ENCODE data around the gene LIX1. TPM values are rescaled to one million over a fixed set of nuclear protein-coding genes. Genes with fewer than 3 reads are reported as not detected.
"Not testable (repeated sequence)": the region's sequence is repeated elsewhere in the genome, so short reads cannot be mapped to it uniquely, and the experiment has no call there.

LIX1 gene
- polyA plus RNA-seq (ENCODE audit: insufficient read length in 4 of 4): 1 to 10 TPM in 3 of 4 donors, under 1 TPM in 1; 0.74 to 5.4 (median 3.7) TPM

DNA sequence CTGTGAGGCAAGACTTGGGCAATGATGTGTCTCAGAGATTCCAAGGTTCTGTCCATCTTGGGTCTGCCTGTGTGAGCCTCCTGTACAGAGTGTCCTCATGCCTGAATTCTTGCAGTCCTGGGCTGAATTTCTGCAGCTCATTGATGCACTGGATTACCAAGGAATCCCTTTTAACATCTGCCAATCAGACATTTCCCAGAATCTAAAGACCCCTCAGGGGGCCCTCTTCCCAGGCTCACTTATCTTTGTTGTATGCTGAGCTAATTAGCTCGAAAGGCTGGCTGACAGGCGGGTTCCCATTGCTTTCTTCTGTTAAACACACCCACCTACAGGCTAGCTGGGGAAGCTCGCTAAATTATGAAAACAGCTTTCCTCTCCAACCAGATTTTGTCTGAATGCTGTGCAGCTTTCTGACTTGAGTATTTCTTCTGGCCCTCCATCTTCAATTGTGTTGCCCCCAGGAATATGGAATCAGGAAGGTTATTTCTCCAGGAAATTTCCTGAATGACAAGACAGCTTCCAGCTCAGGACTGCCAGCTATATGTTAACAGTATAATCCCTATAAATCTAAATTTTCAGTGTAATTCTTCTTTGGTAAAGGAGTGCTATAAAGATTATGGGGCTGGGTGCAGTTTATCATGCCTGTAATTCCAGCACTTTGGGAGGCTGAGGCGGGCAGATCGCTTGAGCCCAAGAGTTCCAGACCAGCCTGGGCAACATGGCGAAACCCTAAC is at the start of gene LIX1:
LIX1 (minus strand) TSS at position 91 of the 734 bp plus-strand sequence; CDS start at position 56, 35 bp downstream.
- peak in 3 of 4 donors; percentile 31 to 52 (median 40) for DNase-seq (ENCODE audit: low read depth in 4 of 4, low spot score in 3 of 4)

DNA sequence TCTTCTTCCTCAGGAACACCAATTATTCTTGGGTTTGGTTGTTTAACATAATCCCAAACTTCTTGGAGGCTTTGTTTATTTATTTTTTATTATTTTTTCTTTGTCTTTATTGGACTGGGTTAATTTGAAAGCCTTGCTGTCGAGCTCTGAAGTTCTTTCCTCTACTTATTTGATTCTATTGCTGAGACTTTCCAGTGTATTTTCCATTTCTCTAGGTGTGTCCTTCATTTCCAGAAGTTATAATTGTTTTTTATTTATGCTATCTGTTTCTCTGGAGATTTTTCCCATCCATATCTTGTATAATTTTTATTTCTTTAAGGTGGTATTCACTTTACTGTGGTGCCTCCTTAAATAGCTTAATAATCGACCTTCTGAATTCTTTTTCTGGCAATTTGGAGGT is 49.5 kb upstream of the LIX1 start:
- DNase-seq (ENCODE audit: low read depth in 4 of 4, low spot score in 3 of 4): no peak

DNA sequence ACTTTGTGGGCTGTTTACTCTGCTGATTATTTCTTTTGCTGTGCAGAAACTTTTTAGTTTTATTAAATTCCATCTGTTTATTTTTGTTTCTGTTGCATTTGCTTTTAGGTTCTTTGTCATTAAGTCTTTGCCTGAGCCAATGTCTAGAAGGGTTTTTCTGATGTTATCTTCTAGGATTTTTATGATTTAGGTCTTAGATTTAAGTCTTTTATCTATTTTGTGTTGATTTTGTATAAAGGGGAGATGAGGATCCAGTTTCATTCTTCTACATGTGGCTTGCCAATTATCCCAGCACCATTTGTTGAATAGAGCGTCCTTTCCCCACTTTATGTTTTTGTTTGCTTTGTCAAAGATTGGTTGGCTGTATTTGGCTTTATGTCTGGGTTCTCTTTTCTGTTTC is 47.1 kb upstream of the LIX1 start:
- not testable (repeated sequence) for DNase-seq (ENCODE audit: low read depth in 4 of 4, low spot score in 3 of 4)

DNA sequence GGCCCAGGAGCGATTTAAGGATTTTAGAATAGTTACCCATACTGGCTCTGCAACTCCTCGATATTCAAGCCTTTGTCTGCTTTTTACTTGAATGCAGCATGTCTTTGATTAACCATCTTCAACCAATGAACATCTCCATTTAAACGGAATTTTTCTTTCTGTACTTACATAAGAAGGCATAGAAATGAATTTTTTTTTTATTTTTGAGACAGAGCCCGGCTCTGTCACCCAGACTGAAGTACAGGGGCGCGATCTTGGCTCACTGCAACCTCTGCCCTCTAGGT is 41.5 kb upstream of the LIX1 start:
- DNase-seq (ENCODE audit: low read depth in 4 of 4, low spot score in 3 of 4): no peak

DNA sequence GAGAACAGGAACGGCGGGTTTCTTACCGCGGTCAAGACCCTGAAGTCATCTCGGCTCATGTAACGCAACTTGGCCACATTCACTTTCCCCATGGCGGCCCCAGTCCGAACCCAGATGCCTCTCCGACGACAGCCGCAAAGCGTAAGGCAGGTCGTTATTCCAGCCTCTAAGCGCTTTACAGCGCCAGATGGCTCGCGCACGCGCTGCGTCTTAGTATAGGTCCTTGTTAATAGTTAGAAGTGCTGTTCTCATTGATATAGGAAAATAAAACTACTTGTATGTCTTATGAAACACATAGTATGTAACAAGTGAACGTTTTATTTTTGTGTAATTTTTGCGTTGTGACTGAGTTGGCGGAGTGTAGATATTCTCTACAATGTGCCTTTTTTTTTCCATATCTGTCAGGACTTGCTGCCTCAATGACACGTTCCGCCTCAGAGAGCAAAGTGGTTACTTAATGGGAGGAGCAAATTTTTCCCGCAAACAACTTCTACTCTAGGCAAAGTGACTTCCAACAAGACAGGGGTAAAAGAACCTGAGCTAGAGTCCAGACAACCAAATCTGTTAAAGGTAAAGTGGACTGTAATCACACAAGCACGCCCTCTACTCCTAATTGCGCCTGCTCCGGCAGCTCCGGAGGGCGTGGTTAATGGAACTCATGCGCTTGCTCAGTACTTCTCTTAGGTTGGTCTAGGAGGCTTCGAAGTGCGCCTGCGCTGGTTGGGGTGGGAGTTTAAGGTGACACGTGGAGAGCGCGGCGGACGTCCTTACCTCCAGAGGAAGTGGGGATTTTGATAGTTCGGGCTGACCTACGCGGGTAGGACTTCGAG is 40.9 kb upstream of the LIX1 start, which contains the start of gene RIOK2:
RIOK2 (minus strand) TSS at position 148 of the 830 bp plus-strand sequence; CDS start at position 92, 56 bp downstream.
- DNase-seq (ENCODE audit: low read depth in 4 of 4, low spot score in 3 of 4): peak; percentile 86 to 97 (median 92)

DNA sequence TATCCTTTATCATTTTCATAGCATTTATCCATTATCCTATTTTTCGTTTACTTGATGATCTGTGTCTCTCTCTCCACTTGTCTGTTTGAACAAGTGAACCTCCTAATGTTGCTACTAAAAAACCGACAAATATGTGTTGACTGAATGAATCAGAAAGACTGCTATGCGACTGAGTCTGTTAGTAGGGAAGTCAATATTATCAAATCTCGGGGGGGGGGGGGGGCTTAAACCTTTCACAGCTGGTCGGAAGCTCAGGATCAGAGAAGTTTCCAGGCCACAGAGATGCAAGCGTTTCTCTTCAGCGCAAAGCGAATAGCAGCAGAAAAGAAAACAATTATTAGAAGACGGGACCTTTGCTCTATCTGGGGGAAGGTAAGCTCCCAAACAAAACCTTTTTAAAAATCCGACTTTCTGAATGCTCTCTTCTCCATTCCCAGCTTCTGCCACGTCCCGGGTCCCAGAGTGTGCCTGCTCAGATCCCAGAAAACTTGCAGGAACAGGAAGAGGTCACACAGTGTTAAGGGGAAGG is 40.2 kb upstream of the LIX1 start:
- DNase-seq (ENCODE audit: low read depth in 4 of 4, low spot score in 3 of 4): peak in 1 of 4 donors; percentile 18

DNA sequence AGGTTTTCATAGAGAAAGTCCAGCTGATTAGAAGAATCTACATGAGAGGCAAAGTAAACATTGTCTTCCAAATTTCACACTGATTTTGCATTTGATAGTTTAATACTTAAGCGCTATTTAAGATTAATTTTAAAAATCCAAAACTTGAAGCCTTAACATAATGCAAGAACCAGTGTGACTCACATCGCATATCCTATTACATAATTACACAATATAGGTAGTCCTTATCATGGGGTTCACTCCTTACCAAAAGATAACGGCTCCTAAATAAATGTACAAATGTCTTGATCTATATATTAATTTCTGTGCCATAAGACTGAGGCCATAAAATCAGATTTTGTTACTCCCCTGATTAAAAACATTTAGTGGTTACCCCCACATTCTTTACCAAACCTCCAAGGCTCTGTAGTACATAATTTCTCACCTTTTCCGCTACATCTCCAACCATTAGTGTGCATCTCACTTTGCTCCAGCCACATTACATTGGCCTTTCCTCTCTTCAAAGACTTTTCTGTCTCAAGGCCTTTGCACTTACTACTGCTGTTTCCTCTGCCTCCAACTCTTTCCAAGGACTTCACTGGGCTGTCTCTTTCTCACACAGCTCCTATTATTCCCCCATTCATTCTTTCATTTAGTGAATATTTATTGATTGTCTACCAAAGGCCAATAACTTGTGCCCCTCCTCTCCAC is 39.6 kb upstream of the LIX1 start:
- no peak for DNase-seq (ENCODE audit: low read depth in 4 of 4, low spot score in 3 of 4)

DNA sequence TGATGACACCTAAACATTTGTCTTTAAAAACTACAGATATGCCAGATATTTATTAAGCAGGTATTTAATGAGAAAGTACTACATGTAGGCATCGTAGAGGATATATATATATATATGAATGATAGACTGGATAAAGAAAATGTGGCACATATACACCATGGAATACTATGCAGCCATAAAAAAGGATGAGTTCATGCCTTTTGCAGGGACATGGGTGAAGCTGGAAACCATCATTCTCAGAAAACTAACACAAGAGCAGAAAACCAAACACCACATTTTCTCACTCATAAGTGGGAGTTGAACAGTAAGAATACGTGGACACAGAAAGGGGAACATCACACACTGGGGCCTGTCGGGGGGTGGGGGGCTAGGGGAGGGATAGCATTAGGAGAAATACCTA is 37.0 kb upstream of the LIX1 start:
- DNase-seq (ENCODE audit: low read depth in 4 of 4, low spot score in 3 of 4): not testable (repeated sequence)

DNA sequence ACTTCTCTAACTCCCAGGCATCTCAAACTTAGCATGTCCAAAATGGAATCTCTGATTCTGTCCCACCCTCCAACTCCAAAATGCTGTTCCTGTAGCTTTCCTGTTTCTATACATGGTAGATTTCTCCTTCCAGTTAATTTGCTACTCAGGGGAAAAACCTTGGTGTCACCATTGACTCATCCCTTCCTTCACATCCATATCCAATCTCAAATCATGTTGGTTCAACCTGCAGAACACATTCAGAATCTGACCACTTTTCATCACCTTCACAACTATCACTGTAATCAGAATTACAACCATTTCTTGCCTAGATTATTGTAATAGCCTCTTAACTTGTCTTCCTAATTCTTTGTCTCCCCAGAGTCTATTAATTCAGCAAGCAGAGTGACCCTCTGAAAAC is 29.8 kb upstream of the LIX1 start:
- DNase-seq (ENCODE audit: low read depth in 4 of 4, low spot score in 3 of 4): no peak

DNA sequence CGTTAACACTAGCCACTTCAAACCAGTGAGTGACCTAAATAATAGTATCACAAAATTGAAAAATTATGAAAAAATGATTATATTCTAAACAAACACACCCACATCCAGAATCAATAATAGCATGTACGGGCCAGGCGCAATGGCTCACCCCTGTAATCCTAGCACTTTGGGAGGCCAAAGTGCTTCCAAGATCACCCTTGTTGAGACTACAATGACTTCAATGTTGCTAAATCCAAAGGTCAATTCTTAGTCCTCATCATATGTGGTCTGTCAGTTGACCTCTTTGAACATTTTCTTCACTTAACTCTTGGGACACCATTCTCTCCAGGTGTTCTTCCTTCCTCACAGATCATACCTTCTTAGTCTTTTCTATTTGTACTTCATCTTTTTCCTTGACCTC is 29.3 kb upstream of the LIX1 start:
- DNase-seq (ENCODE audit: low read depth in 4 of 4, low spot score in 3 of 4): no peak

DNA sequence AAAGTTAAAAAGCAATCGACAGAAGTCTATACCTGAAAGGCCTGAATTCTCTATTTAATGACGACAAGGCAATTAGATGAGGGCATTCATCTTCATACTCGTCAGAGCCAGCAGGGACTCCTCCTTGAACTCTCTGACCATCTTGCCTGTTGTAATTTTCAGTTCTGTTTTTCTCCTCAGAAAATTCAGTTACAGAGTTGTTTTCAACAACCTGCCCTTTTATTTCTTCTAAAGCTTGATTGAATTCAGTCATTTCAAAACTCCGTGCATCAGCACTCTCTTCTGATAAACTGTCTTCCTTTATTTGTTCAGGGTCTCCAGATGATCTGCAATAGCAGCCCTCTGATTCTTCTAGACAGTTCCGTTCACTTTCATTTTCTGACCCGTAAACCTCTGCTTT is 25.0 kb upstream of the LIX1 start:
- no peak for DNase-seq (ENCODE audit: low read depth in 4 of 4, low spot score in 3 of 4)

DNA sequence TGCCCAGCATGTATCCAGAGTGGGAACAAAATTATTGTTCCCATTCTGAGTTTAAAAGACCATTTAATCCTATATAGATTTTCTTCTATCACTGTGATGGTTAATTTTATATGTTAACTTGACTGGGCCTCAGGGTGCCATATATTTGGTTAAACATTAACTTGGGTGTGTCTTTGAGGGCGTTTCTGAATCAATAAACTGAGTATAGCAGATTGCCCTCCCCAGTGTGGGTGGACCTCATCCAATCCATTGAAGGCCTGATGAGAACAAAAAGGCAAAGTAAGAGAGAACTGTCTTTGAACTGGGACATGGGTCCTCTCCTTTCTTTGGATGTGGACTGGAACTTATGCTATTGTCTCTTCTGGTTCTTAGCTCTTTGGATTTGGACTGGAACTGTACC is 23.3 kb upstream of the LIX1 start:
- no peak for DNase-seq (ENCODE audit: low read depth in 4 of 4, low spot score in 3 of 4)

DNA sequence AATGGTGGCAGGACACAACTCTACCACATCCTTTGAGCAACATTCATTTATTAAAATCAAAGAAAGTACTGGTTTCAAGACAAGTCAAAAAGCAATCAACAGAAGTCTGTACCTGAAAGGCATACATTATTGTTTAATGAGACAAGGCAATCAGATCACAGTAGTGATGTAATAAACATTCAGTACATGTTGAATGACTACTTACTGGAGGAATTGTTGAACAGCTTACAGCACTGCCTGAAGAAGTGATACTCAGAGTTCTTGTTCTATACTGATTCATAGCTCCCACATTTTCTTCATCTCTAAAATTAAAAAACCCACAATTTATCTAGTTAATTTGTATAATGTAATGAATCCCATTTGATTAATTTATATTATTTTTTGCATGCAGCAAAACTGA is 22.4 kb upstream of the LIX1 start:
- no peak for DNase-seq (ENCODE audit: low read depth in 4 of 4, low spot score in 3 of 4)

DNA sequence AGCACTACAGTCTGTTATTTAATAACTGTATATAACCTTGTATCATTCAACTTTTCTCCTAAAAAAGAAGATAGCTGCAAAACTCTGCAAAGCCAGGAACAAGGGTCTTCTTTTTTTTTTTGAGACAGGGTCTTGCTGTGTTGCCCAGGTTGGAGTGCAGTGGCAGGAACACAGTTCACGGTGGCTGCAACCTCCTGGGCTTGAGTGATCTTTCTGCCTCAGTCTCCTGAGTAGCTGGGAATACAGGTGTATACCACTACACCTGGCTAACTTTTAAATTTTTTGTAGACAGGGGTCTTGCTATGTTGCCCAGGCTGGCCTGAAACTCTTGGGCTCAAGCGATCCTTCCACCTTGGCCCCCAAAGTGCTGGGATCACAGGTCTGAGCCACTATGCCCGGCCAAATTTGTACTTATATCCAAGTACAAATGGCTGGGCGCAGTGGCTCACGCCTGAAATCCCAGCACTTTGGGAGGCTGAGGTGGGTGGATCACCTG is 21.4 kb upstream of the LIX1 start:
- DNase-seq (ENCODE audit: low read depth in 4 of 4, low spot score in 3 of 4): no peak

DNA sequence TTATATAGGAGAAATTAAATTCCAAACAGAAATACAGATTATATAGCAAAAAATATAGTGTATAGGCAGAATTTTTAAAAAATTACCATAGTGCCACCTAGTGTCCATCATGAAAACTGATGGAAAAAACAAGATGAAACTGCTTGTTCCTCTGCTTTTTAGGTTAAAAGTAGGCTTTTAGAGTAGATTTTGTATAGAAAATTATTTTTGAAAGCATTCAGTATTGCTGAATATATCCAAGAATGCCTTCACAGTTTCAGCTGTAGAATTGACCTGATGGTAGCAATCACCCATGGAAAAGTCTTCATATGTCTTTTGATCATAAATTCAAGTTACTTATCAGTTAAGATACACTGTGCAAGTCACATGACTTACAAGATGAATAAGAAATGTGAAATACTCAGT is 21.0 kb upstream of the LIX1 start:
- DNase-seq (ENCODE audit: low read depth in 4 of 4, low spot score in 3 of 4): no peak

DNA sequence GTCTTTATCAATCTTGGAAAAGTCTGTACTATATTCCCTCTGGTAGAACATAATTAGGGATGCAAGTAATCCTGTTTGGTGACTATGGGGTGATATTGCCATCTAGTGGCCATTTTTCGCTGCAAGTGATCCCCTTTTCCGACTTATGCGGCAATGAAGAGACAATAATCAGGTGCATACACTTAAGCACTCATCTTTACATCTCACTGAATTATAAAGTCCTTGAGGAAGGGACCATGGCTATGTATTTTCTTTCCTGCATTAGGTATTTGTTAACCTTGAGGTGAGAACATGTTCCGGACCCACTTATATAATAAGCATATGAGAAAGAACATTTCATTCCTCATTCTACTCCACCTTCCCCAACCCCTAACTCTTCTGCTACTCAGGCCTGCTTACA is 19.6 kb upstream of the LIX1 start:
- DNase-seq (ENCODE audit: low read depth in 4 of 4, low spot score in 3 of 4): peak; percentile 53 to 65 (median 60)

DNA sequence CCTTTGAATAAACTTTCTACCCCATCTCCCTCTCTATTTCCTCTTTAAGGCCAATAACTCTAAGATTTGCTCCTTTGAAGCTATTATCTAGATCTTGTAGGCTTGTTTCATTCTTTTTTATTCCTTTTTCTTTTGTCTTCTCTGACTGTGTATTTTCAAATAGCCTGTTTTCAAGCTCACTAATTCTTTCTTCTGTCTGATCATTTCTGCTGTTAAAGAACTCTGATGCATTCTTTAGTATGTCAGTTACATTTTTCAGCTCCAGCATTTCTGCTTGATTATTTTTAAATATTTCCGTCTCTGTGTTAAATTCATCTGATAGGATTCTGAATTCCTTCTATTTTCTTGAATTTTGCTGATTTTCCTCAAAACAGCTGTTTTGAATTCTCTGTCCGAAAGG is 15.3 kb upstream of the LIX1 start:
- no peak for DNase-seq (ENCODE audit: low read depth in 4 of 4, low spot score in 3 of 4)

DNA sequence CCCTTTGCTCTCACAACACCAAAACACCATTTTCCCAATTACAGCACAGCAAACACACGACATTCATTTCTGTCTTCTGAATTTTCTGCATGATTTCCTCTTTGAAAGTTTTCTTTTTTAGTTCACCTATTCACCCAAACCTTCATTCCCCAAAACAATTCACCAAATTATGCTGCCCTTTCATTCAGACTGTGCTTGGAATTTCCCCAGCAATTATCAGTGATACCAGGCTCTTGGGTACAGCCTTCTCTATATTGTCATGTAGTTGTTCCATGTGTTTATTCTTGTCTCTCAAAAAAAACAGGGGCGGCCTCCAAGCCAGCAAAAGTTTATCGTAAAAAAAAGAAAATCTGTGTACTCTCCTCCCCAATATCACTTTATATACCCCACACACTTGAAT is 9.0 kb upstream of the LIX1 start:
- DNase-seq (ENCODE audit: low read depth in 4 of 4, low spot score in 3 of 4): no peak

DNA sequence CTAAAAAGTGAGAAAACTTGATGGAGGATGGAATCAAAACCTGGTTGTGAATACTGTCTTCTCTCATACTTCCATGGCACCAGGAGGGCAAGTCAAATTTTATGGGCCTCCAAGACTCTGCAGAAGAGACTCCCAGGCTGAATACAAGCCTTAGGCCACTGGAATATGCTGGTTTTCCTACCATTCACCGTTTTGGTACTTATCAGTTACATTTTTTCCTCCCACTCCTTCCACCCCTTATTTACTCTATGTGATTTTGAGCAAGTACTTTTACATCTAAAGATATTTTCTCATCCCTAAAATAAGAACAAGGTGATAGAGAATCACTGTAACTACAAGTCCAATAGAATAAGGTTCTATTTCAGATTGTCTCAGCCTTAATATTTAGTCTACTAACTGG is 8.0 kb upstream of the LIX1 start:
- no peak for DNase-seq (ENCODE audit: low read depth in 4 of 4, low spot score in 3 of 4)

DNA sequence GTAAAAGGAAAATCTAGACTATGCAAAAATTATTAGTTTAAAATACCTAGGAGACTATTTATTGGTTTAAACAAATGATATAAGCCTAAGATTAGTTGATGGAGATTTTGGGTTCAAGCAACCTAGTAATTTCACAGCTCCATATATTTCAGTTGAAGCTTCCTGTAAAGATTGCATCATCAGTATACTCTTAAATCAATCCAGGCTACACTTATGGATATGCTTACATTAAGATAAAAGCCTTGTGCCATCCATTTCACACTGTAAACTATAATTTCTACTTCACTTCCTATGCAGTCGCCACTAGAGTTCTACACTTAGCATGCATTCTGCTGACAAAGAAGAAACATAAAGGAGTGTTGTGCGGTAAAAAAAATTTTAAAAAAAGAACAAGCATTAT is 7.3 kb upstream of the LIX1 start:
- no peak for DNase-seq (ENCODE audit: low read depth in 4 of 4, low spot score in 3 of 4)

DNA sequence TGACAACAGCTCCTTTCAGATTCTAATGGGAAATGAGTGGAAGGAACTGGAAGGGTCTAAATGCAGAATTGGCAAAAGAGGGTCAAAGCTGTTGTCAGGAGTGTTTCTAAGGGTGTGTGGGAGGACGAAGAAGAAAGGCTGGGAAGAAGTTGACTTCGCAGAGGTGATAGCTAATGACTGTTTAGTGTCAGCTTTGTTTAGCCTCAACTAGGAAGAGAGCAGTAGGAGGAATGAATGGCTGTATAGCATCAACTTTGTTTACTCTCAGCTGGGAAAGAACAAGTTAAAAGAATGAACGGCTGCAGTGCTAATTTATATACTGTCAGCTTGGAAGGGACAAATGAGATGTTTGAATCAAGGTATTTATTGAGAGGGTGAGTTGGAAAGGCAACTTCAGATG is 5.9 kb upstream of the LIX1 start:
- DNase-seq (ENCODE audit: low read depth in 4 of 4, low spot score in 3 of 4): no peak
